HG03342 (cell line): ENCODE measurements around the gene TRIM52.
"Not testable (repeated sequence)": the region's sequence is repeated elsewhere in the genome, so short reads cannot be mapped to it uniquely, and the experiment has no call there.

Experiments used
- ATAC-seq: cut with Tn5 transposase; IDR thresholded peaks from one replicate; pipeline ENCODE4 v1.9.1; 2021; ENCODE audit warnings: mild to moderate bottlenecking, moderate library complexity; ENCODE audit not compliant: unreplicated experiment

TRIM52 gene

DNA sequence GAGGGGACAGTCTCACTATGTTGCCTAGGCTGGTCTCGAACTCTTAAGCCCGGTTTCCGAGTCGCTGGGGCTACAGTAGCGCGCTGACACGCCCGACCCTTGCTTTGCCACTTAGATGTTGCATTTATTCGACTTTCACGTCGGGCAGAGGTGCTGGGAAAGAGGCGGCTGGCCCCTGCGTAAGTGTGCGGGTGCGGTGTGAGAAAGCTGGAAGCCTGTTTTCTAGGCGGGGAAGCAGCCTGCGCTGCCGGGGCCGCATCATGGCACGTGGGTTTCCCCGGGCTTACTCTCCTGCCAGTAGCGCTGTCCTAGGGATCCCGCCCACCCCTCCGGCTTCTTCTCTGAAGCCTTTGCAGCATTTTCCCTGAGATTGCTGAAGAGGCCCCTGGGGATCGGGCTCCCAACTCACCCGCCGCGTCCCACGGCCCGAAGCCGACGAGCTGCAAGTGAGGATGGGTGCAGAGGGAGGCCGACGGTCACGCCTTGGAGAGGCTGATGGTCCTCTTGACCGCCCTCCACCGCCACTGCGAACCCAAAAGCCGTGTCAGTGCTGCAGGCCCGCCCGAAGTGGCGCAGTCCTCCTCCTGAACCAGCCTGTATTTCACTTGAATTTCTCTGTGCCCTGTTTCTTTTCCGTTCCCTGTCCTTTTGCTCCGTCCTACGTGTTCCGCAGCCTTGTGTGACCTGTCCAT, 43.7 kb downstream of the TRIM52 start:
- ATAC-seq = peak; percentile 22

DNA sequence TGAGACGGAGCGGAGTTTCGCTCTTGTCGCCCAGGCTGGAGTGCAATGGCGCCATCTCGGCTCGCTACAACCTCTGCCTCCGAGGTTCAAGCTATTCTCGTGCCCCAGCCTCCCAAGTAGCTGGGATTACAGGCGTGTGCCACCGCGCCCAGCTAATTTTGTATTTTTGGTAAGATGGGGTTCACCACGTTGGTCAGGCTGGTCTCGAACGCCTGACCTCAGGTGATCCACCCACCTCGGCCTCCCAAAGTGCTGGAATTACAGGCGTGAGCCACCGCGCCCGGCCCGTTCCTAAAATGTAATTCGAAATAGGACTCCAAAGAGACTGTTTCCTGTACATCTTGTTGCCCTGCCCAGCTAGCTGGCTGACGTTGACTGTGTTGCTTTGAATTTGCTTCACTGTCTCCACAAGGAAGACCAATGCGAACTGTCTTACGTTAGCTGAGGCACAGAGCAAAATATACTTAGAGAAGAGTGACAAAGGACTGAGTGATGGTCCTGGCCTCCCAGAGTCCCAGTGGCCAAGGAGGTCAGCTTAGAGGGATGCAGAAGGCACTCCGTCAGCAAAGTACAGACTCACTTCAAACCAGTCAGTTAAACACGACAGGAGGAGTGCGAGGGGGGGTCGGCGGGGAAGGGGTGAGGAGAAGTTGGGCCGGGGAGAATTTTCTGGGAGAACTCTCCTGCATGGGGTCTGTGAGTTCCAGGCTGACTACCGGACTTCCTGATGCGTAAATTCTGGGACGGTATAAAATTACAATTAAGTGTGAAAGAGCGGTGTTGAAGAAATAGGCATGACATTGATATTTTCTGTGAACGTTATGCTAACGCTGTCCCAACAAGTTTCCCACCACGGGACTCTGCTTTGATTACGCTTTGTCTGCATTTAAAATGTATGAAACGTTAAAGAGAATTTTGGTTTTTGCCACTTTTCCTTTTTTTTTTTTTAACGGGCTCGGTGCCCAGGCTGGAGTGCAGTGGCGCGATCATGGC, 44.6 kb downstream of the TRIM52 start:
- no peak for ATAC-seq

DNA sequence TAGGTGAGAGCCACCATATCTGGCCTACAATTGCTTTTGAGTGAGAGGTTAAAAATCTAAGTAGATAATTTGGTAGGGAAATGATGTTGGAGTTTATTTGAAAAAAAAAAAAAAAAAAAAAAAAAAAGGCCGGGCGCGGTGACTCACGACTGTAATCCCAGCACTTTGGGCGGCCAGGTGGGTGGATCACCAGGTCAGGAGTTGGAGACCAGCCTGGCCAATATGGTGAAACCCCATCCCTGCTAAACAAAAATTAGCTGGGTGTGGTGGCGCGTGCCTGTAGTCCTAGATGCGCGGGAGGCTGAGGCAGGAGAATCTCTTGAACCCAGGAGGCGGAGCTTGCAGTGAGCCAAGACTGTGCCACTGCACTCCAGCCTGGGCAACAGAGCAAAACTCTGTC, 46.7 kb downstream of the TRIM52 start:
- not testable (repeated sequence) for ATAC-seq

DNA sequence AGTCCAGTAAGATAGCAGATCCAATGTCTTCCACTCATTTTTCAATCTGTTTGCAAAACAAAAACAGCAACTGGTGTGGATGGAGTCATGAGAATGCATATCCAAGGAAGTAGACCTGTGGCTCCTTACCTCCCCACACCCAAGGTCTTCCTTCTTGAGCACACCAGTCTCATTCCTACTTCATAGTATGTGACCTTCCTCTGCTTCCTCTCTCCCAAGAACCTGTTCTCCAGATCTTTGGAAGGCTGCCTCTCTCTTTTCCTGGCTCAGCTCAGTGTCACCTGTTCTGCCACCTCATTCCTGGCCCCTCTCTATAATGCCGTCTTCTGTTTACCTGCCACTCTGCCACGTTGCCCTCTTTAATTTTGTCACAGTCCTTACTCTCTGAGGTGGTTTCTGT, 48.0 kb downstream of the TRIM52 start:
- no peak for ATAC-seq

DNA sequence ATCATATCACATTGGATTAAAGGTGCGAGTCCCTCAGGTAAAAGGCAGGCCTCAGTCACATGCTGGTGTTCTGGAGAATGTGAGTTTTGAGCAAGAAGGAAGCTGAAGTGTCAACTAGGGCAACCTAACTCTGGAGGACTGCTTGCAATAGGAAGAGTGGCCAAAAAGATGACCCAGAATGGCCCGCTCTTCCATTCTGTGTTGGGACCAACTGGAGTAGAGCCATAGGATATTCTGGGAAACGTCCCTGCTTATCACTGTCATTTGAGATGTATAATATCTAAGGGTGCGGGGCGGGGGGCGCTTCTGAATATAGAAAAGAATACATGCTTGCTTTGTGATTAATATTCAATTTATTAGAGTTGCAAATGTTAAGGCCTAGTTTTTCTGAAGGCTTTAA, 48.9 kb downstream of the TRIM52 start:
- no peak for ATAC-seq

DNA sequence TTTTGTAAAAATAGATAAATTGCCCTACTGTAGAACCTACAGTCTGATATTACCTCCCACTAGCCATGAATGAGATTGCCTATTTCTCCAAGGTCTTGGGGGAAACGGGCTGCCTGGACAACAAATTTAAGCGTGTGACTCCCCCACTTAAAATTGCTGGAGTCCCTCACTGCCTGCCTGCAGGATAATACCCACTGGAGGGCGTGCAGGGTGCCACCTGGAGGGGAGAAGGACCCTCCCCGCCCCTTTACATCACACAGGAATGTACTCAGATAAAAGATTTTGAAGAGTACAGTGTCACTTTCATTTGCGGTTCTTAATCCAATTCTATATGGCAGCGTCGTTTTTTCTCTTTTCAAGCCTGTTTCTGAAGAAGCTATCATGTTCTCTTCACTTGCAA, 49.7 kb downstream of the TRIM52 start:
- ATAC-seq = no peak

DNA sequence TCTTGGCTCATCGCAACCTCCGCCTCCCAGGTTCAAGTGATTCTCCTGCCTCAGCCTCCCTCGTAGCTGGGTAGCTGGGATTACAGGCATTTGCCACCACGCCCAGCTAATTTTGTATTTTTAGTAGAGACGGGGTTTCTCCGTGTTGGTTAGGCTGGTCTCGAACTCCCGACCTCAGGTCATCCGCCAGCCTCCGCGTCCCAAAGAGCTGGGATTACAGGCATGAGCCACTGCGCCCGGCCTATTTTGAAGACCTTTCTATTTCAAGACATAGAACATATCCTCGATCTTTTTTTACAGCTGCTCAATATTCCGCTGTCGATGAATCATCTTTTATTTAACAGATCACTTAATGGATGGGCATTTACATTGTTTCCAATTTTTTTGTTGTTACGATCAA, 50.2 kb downstream of the TRIM52 start:
- ATAC-seq = not testable (repeated sequence)

DNA sequence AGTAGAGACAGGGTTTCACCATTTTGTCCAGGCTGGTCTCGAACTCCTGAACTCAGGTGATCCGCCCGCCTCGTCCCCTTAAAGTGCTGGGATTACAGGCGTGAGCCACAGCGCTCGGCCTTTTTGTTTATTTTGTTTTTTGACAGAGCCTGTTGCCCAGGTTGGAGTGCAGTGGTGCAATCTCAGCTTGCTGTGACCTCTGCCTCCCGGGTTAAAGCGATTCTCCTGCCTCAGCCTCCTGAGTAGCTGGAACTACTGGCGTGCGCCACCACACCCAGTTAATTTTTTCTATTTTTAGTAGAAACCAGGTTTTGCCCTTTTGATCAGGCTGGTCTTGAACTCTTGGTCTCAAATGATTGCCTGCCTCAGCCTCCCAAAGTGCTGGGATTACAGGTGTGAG, 50.8 kb downstream of the TRIM52 start:
- ATAC-seq = not testable (repeated sequence)

DNA sequence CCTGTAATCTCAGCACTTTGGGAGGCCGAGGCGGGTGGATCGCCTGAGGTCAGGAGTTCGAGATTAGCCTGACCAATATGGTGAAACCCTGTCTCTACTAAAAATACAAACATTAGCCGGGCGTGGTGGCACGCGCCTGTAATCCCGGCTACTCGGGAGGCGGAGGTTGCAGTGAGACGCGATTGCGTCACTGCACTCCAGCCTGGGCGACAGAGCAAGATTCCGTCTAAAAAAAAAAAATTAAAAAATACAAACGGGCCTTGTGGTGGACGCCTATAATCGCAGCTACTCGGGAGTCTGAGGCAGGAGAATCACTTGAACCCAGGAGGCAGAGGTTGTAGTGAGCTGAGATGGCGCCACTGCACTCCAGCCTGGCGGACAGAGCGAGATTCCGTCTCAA, 51.9 kb downstream of the TRIM52 start:
- ATAC-seq = not testable (repeated sequence)

DNA sequence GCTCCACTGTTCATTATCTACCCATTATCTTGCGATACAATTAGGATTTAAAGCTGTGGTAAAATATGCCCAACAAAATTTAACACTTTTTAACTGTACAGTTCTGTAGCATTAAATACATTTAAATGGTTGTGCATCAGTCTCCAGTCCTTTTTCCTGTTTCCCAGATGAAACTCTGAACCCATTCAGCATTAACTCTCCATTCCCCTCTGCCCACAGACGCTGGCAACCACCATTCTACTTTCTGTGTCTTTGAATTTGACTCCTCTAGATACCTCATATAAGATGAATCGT, 53.0 kb downstream of the TRIM52 start:
- no peak for ATAC-seq

DNA sequence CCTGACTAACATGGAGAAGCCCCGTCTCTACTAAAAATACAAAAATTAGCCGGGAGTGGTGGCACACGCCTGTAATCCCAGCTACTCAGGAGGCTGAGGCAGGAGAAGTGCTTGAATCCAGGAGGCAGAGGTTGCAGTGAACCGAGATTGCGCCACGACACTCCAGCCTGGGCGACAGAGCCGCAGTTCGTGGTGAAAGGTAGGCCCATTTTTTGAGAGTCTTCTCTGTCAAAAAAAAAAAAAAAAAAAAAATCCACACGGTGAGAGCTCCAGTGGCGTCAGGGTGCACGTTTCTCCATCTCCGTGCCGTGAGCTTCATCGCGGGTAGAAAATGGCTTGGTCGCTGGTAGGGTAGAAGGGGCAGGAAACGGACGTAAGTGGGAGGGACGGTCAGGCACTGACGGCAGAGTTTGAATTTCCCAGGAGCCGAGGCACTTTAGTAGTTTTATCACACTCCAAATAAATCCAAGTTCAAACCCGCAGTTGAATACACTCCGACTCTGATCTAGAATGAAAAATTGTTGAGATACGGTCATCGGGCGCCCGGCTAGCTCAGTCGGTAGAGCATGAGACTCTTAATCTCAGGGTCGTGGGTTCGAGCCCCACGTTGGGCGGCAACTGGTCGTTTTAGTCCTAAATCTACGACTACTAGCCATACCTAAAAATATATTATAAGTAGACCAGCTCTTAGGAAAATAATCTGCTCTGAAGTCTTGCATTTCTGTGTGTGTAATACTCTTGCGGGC, 53.6 kb downstream of the TRIM52 start:
- ATAC-seq = no peak

DNA sequence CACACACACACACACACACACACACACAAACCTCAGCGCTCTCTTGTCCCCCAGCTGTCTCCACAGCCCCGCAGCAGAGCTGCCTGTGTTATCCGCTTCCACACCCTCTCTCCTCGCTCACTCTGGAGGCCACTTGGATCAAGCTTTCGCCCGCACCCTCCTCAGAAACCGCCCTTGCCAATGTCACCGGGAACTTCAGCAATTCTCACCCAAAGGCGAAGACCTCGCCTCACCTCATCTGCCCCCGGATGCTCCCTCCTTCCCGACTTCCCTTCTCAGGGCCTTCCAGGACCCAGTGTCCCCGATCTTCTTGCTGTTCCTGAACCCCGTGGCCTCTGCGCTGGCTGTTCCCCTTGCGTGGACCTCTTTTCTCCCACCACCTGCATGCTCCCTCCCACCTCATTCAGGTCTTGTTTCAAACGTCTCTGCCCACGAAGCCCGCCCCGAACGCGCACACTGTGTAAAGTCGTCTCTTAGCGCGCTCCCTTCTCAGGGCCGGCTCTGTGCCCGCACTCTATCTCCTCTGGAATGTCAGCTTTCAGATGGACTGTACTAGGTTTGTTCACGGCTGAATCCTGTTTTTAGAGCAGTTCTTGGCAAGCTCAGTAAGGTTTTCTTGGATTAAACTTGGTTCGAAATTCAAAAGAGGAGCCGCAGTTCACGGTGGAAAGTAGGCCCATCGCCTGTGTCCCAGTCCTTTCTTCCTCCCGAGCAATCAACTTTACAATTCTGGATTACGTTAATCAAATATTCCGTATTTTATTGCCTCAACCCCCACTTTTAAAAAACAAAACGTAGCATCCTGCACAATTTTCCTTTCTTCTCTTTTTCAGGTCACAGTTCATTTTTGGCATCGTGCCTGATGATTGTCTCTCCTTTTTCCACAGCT, 54.9 kb downstream of the TRIM52 start:
- ATAC-seq = no peak
